Measurements from ENCODE around the gene CCHCR1. TPM values are rescaled to one million over a fixed set of nuclear protein-coding genes. Genes with fewer than 3 reads are reported as not detected.

CCHCR1 gene
- total RNA-seq, 1 donor from 2014 or later, result 18.1 TPM

GRCh38 chr6:31126396-31127175 lies 31.0 kb downstream of the CCHCR1 start:
- no peak for DNase-seq

- DNase-seq, result no peak
These were observed 31.8 kb downstream of the CCHCR1 start for GRCh38 chr6:31125586-31126363.

GRCh38 chr6:31125162-31125561 lies 32.4 kb downstream of the CCHCR1 start:
- no peak for DNase-seq

GRCh38 chr6:31122791-31123706 lies 34.6 kb downstream of the CCHCR1 start:
- peak; percentile 7 for DNase-seq

- DNase-seq, result no peak
These were observed 36.3 kb downstream of the CCHCR1 start for GRCh38 chr6:31121131-31121790.

- DNase-seq, result no peak
These were observed 37.3 kb downstream of the CCHCR1 start, which contains the start of gene CDSN for GRCh38 chr6:31120151-31120915. Gene CDSN (minus strand): TSS chr6:31120446. CDS start chr6:31120419, 27 bp downstream.

GRCh38 chr6:31118178-31118577 lies 39.4 kb downstream of the CCHCR1 start:
- DNase-seq, result no peak

GRCh38 chr6:31116661-31117385 lies 40.8 kb downstream of the CCHCR1 start:
- peak; percentile 7 for DNase-seq

GRCh38 chr6:31115941-31116560 lies 41.6 kb downstream of the CCHCR1 start:
- no peak for DNase-seq

- no peak for DNase-seq
These were observed 42.4 kb downstream of the CCHCR1 start for GRCh38 chr6:31114970-31115849.

- DNase-seq, result peak; percentile 39
These were observed 43.1 kb downstream of the CCHCR1 start, which contains the start of gene PSORS1C1 for GRCh38 chr6:31114541-31114878. Gene PSORS1C1 (plus strand): TSS chr6:31114800. CDS start chr6:31129633, 14,833 bp downstream.

- peak; percentile 50 for DNase-seq
These were observed 43.6 kb downstream of the CCHCR1 start for GRCh38 chr6:31113861-31114540.

- DNase-seq, result no peak
These were observed 45.1 kb downstream of the CCHCR1 start, which contains the start of gene C6orf15 for GRCh38 chr6:31112478-31112877. Gene C6orf15 (minus strand): TSS chr6:31112575. CDS start chr6:31112555, 20 bp downstream.

- DNase-seq, result no peak
These were observed 45.9 kb downstream of the CCHCR1 start for GRCh38 chr6:31111712-31112111.

GRCh38 chr6:31110825-31111582 lies 46.6 kb downstream of the CCHCR1 start:
- no peak for DNase-seq

GRCh38 chr6:31107052-31107451 lies 50.5 kb downstream of the CCHCR1 start:
- no peak for DNase-seq

- DNase-seq, result no peak
These were observed 54.5 kb downstream of the CCHCR1 start for GRCh38 chr6:31103136-31103535.

All from skin of body (tissue), 2 donors.